Measurements from ENCODE around the gene CEP72.

GRCh38 chr5:591746-592145, 20.4 kb upstream of the CEP72 start:
- TF ChIP-seq CTCF (IDR thresholded peaks at IDR 0.05) (no peak), EZH2 (IDR thresholded peaks at IDR 0.05; ENCODE audit: borderline replicate concordance, insufficient read depth, low read depth, low read length, poor library complexity, severe bottlenecking) (no peak)

All from B cell (primary cell).